ENCODE measurements around the gene SART3.

GRCh38 chr12:108571609-108572165 lies 10.7 kb upstream of the SART3 start:
- TF ChIP-seq, protein P1, sequence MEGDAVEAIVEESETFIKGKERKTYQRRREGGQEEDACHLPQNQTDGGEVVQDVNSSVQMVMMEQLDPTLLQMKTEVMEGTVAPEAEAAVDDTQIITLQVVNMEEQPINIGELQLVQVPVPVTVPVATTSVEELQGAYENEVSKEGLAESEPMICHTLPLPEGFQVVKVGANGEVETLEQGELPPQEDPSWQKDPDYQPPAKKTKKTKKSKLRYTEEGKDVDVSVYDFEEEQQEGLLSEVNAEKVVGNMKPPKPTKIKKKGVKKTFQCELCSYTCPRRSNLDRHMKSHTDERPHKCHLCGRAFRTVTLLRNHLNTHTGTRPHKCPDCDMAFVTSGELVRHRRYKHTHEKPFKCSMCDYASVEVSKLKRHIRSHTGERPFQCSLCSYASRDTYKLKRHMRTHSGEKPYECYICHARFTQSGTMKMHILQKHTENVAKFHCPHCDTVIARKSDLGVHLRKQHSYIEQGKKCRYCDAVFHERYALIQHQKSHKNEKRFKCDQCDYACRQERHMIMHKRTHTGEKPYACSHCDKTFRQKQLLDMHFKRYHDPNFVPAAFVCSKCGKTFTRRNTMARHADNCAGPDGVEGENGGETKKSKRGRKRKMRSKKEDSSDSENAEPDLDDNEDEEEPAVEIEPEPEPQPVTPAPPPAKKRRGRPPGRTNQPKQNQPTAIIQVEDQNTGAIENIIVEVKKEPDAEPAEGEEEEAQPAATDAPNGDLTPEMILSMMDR (IDR thresholded peaks at IDR 0.05), result no peak
- TF ChIP-seq POLR2A (IDR thresholded peaks at IDR 0.05), result no peak
